ENCODE results near the gene NELFA. TPM values are rescaled to one million over a fixed set of nuclear protein-coding genes. Genes with fewer than 3 reads are reported as not detected.

The NELFA gene
- total and polyA plus RNA-seq, 2 of the 13 experiments (the other 11 are each of a cell fraction or from before 2014, with no cell fraction given), result 13.3 to 18.5 TPM

DNA sequence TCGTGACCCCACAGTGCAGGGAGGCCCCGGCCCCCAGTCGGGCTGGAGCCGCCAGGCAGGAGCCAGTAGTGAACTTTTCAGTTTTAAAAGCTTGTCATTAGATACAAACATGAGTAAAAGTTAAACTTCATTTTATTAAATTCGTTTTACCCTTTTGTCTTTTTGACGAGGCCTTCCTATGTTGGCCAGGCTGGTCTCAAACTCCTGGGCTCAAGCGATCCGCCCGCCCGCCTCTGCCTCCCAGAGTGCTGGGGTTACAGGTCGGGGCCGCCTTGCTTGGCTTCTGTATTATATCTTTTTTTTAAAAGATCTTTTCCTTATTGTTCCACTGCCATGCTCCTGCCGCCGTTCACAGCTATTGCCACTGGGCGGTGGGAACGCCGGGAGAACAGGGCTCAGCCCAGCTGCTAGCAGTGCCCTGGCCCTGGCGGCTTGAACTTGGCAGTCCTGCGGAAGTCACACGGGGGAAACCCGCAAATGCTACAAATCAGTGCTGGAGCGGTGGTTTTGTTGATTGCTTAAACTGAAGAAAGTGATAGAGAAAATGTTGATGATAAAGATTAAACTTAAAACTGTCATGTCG, 968 bp upstream of the NELFA start (continued):
- TF ChIP-seq, protein P1, sequence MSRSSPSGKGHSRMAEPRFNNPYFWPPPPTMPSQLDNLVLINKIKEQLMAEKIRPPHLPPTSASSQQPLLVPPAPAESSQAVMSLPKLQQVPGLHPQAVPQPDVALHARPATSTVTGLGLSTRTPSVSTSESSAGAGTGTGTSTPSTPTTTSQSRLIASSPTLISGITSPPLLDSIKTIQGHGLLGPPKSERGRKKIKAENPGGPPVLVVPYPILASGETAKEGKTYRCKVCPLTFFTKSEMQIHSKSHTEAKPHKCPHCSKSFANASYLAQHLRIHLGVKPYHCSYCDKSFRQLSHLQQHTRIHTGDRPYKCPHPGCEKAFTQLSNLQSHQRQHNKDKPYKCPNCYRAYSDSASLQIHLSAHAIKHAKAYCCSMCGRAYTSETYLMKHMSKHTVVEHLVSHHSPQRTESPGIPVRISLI (CRISPR knock-in tag; IDR thresholded peaks at IDR 0.05; ENCODE audit: borderline replicate concordance), result 0 out of 2 replicates have a peak, but pooled peaks have one; percentile 19
- TF ChIP-seq, protein P2, sequence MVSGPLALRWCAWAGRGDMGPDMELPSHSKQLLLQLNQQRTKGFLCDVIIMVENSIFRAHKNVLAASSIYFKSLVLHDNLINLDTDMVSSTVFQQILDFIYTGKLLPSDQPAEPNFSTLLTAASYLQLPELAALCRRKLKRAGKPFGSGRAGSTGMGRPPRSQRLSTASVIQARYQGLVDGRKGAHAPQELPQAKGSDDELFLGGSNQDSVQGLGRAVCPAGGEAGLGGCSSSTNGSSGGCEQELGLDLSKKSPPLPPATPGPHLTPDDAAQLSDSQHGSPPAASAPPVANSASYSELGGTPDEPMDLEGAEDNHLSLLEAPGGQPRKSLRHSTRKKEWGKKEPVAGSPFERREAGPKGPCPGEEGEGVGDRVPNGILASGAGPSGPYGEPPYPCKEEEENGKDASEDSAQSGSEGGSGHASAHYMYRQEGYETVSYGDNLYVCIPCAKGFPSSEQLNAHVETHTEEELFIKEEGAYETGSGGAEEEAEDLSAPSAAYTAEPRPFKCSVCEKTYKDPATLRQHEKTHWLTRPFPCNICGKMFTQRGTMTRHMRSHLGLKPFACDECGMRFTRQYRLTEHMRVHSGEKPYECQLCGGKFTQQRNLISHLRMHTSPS (CRISPR knock-in tag; IDR thresholded peaks at IDR 0.05; ENCODE audit: low read depth), result peak; percentile 8; the same call in 1 of the 2 replicates
- TF ChIP-seq, protein P3, sequence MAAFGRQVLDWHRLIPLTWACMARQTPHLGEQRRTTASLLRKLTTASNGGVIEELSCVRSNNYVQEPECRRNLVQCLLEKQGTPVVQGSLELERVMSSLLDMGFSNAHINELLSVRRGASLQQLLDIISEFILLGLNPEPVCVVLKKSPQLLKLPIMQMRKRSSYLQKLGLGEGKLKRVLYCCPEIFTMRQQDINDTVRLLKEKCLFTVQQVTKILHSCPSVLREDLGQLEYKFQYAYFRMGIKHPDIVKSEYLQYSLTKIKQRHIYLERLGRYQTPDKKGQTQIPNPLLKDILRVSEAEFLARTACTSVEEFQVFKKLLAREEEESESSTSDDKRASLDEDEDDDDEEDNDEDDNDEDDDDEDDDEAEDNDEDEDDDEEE (CRISPR knock-in tag; IDR thresholded peaks at IDR 0.05), result no peak
- no peak for TF ChIP-seq ZIK1 (CRISPR knock-in tag; IDR thresholded peaks at IDR 0.05; ENCODE audit: borderline replicate concordance, low read depth)
- peak; percentile 20; the same call in 1 of the 2 replicates for TF ChIP-seq NAIF1 (CRISPR knock-in tag; IDR thresholded peaks at IDR 0.05; ENCODE audit: borderline replicate concordance)
- TF ChIP-seq TSC22D2 (CRISPR knock-in tag; IDR thresholded peaks at IDR 0.05; ENCODE audit: borderline replicate concordance), result no peak
- no peak for TF ChIP-seq ZNF121 (CRISPR knock-in tag; IDR thresholded peaks at IDR 0.05)
- no peak for TF ChIP-seq MED1 (CRISPR knock-in tag; IDR thresholded peaks at IDR 0.05)
- TF ChIP-seq, protein P4, sequence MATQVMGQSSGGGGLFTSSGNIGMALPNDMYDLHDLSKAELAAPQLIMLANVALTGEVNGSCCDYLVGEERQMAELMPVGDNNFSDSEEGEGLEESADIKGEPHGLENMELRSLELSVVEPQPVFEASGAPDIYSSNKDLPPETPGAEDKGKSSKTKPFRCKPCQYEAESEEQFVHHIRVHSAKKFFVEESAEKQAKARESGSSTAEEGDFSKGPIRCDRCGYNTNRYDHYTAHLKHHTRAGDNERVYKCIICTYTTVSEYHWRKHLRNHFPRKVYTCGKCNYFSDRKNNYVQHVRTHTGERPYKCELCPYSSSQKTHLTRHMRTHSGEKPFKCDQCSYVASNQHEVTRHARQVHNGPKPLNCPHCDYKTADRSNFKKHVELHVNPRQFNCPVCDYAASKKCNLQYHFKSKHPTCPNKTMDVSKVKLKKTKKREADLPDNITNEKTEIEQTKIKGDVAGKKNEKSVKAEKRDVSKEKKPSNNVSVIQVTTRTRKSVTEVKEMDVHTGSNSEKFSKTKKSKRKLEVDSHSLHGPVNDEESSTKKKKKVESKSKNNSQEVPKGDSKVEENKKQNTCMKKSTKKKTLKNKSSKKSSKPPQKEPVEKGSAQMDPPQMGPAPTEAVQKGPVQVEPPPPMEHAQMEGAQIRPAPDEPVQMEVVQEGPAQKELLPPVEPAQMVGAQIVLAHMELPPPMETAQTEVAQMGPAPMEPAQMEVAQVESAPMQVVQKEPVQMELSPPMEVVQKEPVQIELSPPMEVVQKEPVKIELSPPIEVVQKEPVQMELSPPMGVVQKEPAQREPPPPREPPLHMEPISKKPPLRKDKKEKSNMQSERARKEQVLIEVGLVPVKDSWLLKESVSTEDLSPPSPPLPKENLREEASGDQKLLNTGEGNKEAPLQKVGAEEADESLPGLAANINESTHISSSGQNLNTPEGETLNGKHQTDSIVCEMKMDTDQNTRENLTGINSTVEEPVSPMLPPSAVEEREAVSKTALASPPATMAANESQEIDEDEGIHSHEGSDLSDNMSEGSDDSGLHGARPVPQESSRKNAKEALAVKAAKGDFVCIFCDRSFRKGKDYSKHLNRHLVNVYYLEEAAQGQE (IDR thresholded peaks at IDR 0.05; ENCODE audit: borderline replicate concordance in 1 of 2, low read depth in 1 of 2, low read length in 2 of 2), result 0 out of 4 replicates have a peak, but pooled peaks of 1 of the 2 experiments have one; percentile 76
- 0 out of 2 replicates have a peak, but pooled peaks have one; percentile 44 for TF ChIP-seq ZNF558 (CRISPR knock-in tag; IDR thresholded peaks at IDR 0.05; ENCODE audit: borderline replicate concordance)
- TF ChIP-seq ZNF724P (CRISPR knock-in tag; IDR thresholded peaks at IDR 0.05; ENCODE audit: borderline replicate concordance), result no peak
- TF ChIP-seq ZSCAN29 (CRISPR knock-in tag; conservative IDR thresholded peaks at IDR 0.05), result peak; percentile 4; the same call in 1 of the 2 replicates
- no peak for TF ChIP-seq KLF9 (CRISPR knock-in tag; IDR thresholded peaks at IDR 0.05; ENCODE audit: low read depth)
- no peak; the same call in 1 of the 2 replicates for TF ChIP-seq MIER2 (CRISPR knock-in tag; IDR thresholded peaks at IDR 0.05)
- no peak for TF ChIP-seq KDM5A (IDR thresholded peaks at IDR 0.05; ENCODE audit: borderline replicate concordance, low read length)
- no peak for TF ChIP-seq ZNF263 (CRISPR knock-in tag; IDR thresholded peaks at IDR 0.05)
- TF ChIP-seq ZBTB7A (CRISPR knock-in tag; IDR thresholded peaks at IDR 0.05), result 0 out of 2 replicates have a peak, but pooled peaks have one; percentile 1
- TF ChIP-seq, protein P5, sequence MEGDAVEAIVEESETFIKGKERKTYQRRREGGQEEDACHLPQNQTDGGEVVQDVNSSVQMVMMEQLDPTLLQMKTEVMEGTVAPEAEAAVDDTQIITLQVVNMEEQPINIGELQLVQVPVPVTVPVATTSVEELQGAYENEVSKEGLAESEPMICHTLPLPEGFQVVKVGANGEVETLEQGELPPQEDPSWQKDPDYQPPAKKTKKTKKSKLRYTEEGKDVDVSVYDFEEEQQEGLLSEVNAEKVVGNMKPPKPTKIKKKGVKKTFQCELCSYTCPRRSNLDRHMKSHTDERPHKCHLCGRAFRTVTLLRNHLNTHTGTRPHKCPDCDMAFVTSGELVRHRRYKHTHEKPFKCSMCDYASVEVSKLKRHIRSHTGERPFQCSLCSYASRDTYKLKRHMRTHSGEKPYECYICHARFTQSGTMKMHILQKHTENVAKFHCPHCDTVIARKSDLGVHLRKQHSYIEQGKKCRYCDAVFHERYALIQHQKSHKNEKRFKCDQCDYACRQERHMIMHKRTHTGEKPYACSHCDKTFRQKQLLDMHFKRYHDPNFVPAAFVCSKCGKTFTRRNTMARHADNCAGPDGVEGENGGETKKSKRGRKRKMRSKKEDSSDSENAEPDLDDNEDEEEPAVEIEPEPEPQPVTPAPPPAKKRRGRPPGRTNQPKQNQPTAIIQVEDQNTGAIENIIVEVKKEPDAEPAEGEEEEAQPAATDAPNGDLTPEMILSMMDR (CRISPR knock-in tag; IDR thresholded peaks at IDR 0.05), result 0 out of 2 replicates have a peak, but pooled peaks have one; percentile 14
- TF ChIP-seq ZFP90 (CRISPR knock-in tag; IDR thresholded peaks at IDR 0.05; ENCODE audit: borderline replicate concordance), result no peak; the same call in 1 of the 2 replicates
